IMR-90 (cell line): ENCODE measurements around the gene CAT. TPM values are rescaled to one million over a fixed set of nuclear protein-coding genes. Genes with fewer than 3 reads are reported as not detected.

Source experiments
- ATAC-seq: fragments of 200-7000 bp; cut with Tn5 transposase; 2 replicates; pipeline ENCODE4 v1.9.1; 2020; ENCODE audit warnings: low read depth, mild to moderate bottlenecking, moderate library complexity
- BruUV-seq: library from RNA; stranded (reverse); fragments of 400-500 nt; replicated peaks from 2 replicates; lab custom pipeline; 2021; lab: Mats Ljungman, UMichigan
- CTCF ChIA-PET: fragments of 300-600 bp; formaldehyde crosslinking; extraction: SDS; loops from one replicate; lab custom pipeline; 2021; ENCODE audit warnings: antibody characterized with exemption; lab: Yijun Ruan, JAX
- POLR2A ChIA-PET: fragments of 300-600 bp; sonication (Branson Sonifier 250); formaldehyde crosslinking; loops from one replicate; lab custom pipeline; 2022; ENCODE audit warnings: antibody characterized with exemption; ENCODE audit not compliant: unreplicated experiment; lab: Charles Lee
- DNase-seq: peaks from one replicate; pipeline ENCODE4 v3.0.0; 2013
- H2AFZ ChIP-seq: replicated peaks from 2 replicates; pipeline ENCODE3; 2013; ENCODE audit warnings: low read length, mild to moderate bottlenecking; ENCODE audit not compliant: poor library complexity
- H2AK5ac ChIP-seq: 2 replicates; pipeline ENCODE4 v1.6.1; 2013; ENCODE audit warnings: low read depth, low read length, inconsistent platforms
- H2AK9ac ChIP-seq: replicated peaks from 2 replicates; pipeline ENCODE3; 2013; ENCODE audit warnings: mild to moderate bottlenecking, low read depth, low read length, moderate library complexity; ENCODE audit not compliant: poor library complexity
- H2BK120ac ChIP-seq: 2 replicates; pipeline ENCODE4 v1.6.1; 2013; ENCODE audit warnings: low read depth, low read length, inconsistent platforms
- H2BK15ac ChIP-seq: 3 replicates; pipeline ENCODE4 v1.6.1; 2013; ENCODE audit warnings: low read depth, low read length, inconsistent platforms
- H2BK20ac ChIP-seq: 2 replicates; pipeline ENCODE4 v1.6.1; 2013; ENCODE audit warnings: low read depth, mild to moderate bottlenecking, inconsistent platforms, low read length, moderate library complexity
- H2BK5ac ChIP-seq: 2 replicates; pipeline ENCODE4 v1.6.1; 2013; ENCODE audit warnings: mild to moderate bottlenecking, low read depth, low read length, inconsistent platforms; ENCODE audit not compliant: poor library complexity, severe bottlenecking
- H3K14ac ChIP-seq: replicated peaks from 2 replicates; pipeline ENCODE4 v1.6.1; 2013; ENCODE audit warnings: low read depth, low read length, inconsistent platforms
- H3K18ac ChIP-seq: 2 replicates; pipeline ENCODE4 v1.6.1; 2013; ENCODE audit warnings: low read depth, low read length, control low read depth
- H3K23ac ChIP-seq: 2 replicates; pipeline ENCODE4 v1.6.1; 2013; ENCODE audit warnings: low read depth, low read length, inconsistent platforms
- H3K27ac ChIP-seq: 2 replicates; pipeline ENCODE4 v1.5.1; 2013; ENCODE audit warnings: mild to moderate bottlenecking, control low read depth, low read length; ENCODE audit not compliant: insufficient read depth
- H3K27me3 ChIP-seq: 2 replicates; pipeline ENCODE4 v1.6.1; 2013; ENCODE audit warnings: low read length; ENCODE audit not compliant: control insufficient read depth, insufficient read depth
- H3K36me3 ChIP-seq: 2 replicates; pipeline ENCODE4 v1.6.1; 2013; ENCODE audit warnings: low read length, mixed read lengths; ENCODE audit not compliant: control insufficient read depth, insufficient read depth
- H3K4ac ChIP-seq: 2 replicates; pipeline ENCODE4 v1.6.1; 2013; ENCODE audit warnings: low read depth, low read length, inconsistent platforms
- H3K4me1 ChIP-seq: 2 replicates; pipeline ENCODE4 v1.6.1; 2013; ENCODE audit warnings: low read length, mixed read lengths; ENCODE audit not compliant: control insufficient read depth, insufficient read depth
- H3K4me2 ChIP-seq: 2 replicates; pipeline ENCODE4 v1.6.1; 2013; ENCODE audit warnings: low read depth, mild to moderate bottlenecking, control low read depth, low read length, moderate library complexity
- H3K4me3 ChIP-seq: 2 replicates; pipeline ENCODE4 v1.5.1; 2013; ENCODE audit warnings: low read depth, mild to moderate bottlenecking, control low read depth, low read length, moderate library complexity; ENCODE audit not compliant: insufficient read depth
- H3K56ac ChIP-seq: 2 replicates; pipeline ENCODE4 v1.6.1; 2013; ENCODE audit warnings: low read length, inconsistent platforms; ENCODE audit not compliant: insufficient read depth; ENCODE audit errors: extremely low read depth
- H3K79me1 ChIP-seq, 2 experiments: 2 replicates each; pipeline ENCODE4 v1.6.1; 2013; ENCODE audit warnings: low read length in 2 of 2, inconsistent platforms in 1 of 2, low read depth in 1 of 2
- H3K9ac ChIP-seq: 2 replicates; pipeline ENCODE4 v1.6.1; 2013; ENCODE audit warnings: low read depth, low read length, control low read depth
- H3K9me1 ChIP-seq: 2 replicates; pipeline ENCODE4 v1.6.1; 2013; ENCODE audit warnings: low read length, inconsistent platforms; ENCODE audit not compliant: insufficient read depth
- H3K9me3 ChIP-seq: 2 replicates; pipeline ENCODE4 v1.6.1; 2013; ENCODE audit warnings: low read length; ENCODE audit not compliant: control insufficient read depth, insufficient read depth
- H4K20me1 ChIP-seq: 2 replicates; pipeline ENCODE4 v1.6.1; 2013; ENCODE audit warnings: low read length, inconsistent platforms; ENCODE audit not compliant: insufficient read depth
- H4K5ac ChIP-seq: 2 replicates; pipeline ENCODE4 v1.6.1; 2013; ENCODE audit warnings: mild to moderate bottlenecking, low read depth, low read length, control low read depth
- H4K8ac ChIP-seq, 2 experiments: 2 replicates each; pipeline ENCODE4 v1.6.1; 2013; ENCODE audit warnings: low read depth in 2 of 2, low read length in 2 of 2, control low read depth in 1 of 2, inconsistent platforms in 1 of 2
- H4K91ac ChIP-seq: 2 replicates; pipeline ENCODE4 v1.6.1; 2013; ENCODE audit warnings: low read depth, low read length, inconsistent platforms; ENCODE audit not compliant: insufficient read depth
- CHD1 ChIP-seq: IDR thresholded peaks from 2 replicates; pipeline ENCODE4 v1.6.1; 2012; ENCODE audit warnings: low read depth, low read length, improper control_type of control experiment
- CTCF ChIP-seq: conservative IDR thresholded peaks from 2 replicates; pipeline ENCODE4 v1.5.1; 2012; ENCODE audit warnings: mild to moderate bottlenecking, low read depth, low read length, improper control_type of control experiment
- FOS ChIP-seq: fragments of 150-350 bp; IDR thresholded peaks from 2 replicates; pipeline ENCODE4 v1.6.1; 2016; ENCODE audit warnings: low read depth, low read length
- MAFK ChIP-seq: IDR thresholded peaks from 2 replicates; pipeline ENCODE4 v1.6.1; 2012; ENCODE audit warnings: low read depth, low read length, improper control_type of control experiment
- MAZ ChIP-seq: IDR thresholded peaks from 2 replicates; pipeline ENCODE4 v1.6.1; 2012; ENCODE audit warnings: low read depth, mild to moderate bottlenecking, low read length, improper control_type of control experiment, moderate library complexity, borderline replicate concordance
- RAD21 ChIP-seq: IDR thresholded peaks from 2 replicates; pipeline ENCODE4 v1.6.1; 2012; ENCODE audit warnings: low read length, improper control_type of control experiment
- RCOR1 ChIP-seq: IDR thresholded peaks from 2 replicates; pipeline ENCODE4 v1.6.1; 2012; ENCODE audit warnings: mild to moderate bottlenecking, low read length, improper control_type of control experiment; ENCODE audit not compliant: insufficient replicate concordance
- RFX5 ChIP-seq: IDR thresholded peaks from 2 replicates; pipeline ENCODE4 v1.8.0; 2012; ENCODE audit warnings: low read depth, mild to moderate bottlenecking, low read length, moderate library complexity
- SMC3 ChIP-seq: fragments of 150-350 bp; IDR thresholded peaks from 2 replicates; pipeline ENCODE4 v1.6.1; 2016; ENCODE audit warnings: low read depth, mild to moderate bottlenecking, antibody characterized with exemption, low read length, moderate library complexity
- WGBS, 2 experiments: methylation state at CpG; one replicate each; pipeline versions ENCODE4 v1.1.5 to v1.1.7; 2013; ENCODE audit warnings: missing lambda C conversion rate in 2 of 2; ENCODE audit not compliant: insufficient read length in 1 of 2; ENCODE audit errors: extremely low coverage in 2 of 2; 5-methylcytosine and 5-hydroxymethylcytosine counted together
- dilution Hi-C: fragments of 300-500 bp; cut with HindIII; formaldehyde crosslinking; loops from one replicate; pipeline ENCODE4 v1.14.3; 2018; ENCODE audit warnings: low sequenced_read_pairs; ENCODE audit not compliant: unreplicated experiment
- in situ Hi-C: fragments of 300-500 bp; cut with MboI; formaldehyde crosslinking; loops from 3 replicates; pipeline ENCODE4 v1.14.3; 2019; ENCODE audit warnings: low sequenced_read_pairs, inconsistent platforms, mixed read lengths
- intact Hi-C: fragments of 100-400 bp; cut with micrococcal nuclease; formaldehyde crosslinking; loops from 2 replicates; pipeline ENCODE4 v1.10.0; 2022
- polyA plus RNA-seq, 3 experiments: library from polyadenylated mRNA; depleted of rRNA; stranded (reverse); fragments of >200 nt; gene quantifications; 2 replicates each; pipeline ENCODE4 v1.2.3, GENCODE V29; 2012; ENCODE audit warnings: low replicate concordance in 1 of 3
- total RNA-seq: library from RNA; depleted of rRNA; stranded (reverse); fragments of >200 nt; gene quantifications from 2 replicates; pipeline ENCODE4 v1.2.3, GENCODE V29; 2012

CAT gene
- total and polyA plus RNA-seq, 2 of the 4 experiments (the other 2 are of a cell fraction) = 52.5 to 80.5 TPM

- H4K5ac ChIP-seq = no peak overlapping the region
- in situ Hi-C loops = loop anchor here (5.0 to 10.0 kb wide), 2 partner anchors 123 to 316 kb away; no protein-coding TSS in a partner anchor
- DNase-seq (no peak), ATAC-seq (no peak)
- no CpG with 5 or more reads among the region's 2 CpGs for WGBS, 2 experiments
- peaks cover 50% of the 10 kb centered on the region for H3K27me3 ChIP-seq
- H3K4ac ChIP-seq = no peak overlapping the region
- no peak overlapping the region for H2BK15ac ChIP-seq
- ChIA-PET CTCF (no interaction called here), POLR2A (no interaction called here)
- H3K9me3 ChIP-seq = no peaks in the 10 kb centered on the region
- no TSS peak for BruUV-seq
- H2AK9ac ChIP-seq = no peak overlapping the region
- H3K23ac ChIP-seq = no peak overlapping the region
- no peak overlapping the region for H2AK5ac ChIP-seq
- H3K18ac ChIP-seq = no peak overlapping the region
- H3K9me1 ChIP-seq = no peaks in the 10 kb centered on the region
- H2AFZ ChIP-seq = no peak overlapping the region
- H3K9ac ChIP-seq = no peak overlapping the region
- no peaks in the 10 kb centered on the region for H3K79me1 ChIP-seq
- H2BK20ac ChIP-seq = no peak overlapping the region
- H4K20me1 ChIP-seq = no peaks in the 10 kb centered on the region
- H3K4me2 ChIP-seq = no peak overlapping the region
- H2BK5ac ChIP-seq = no peak overlapping the region
- no peak overlapping the region for H3K27ac ChIP-seq
- no peak overlapping the region for H2BK120ac ChIP-seq
- intact Hi-C loops = loop anchor here (5.0 to 10.0 kb wide), 2 partner anchors 318 to 496 kb away; no protein-coding TSS in a partner anchor
- no peaks in the 10 kb centered on the region for H3K36me3 ChIP-seq
- no peak overlapping the region for H3K4me3 ChIP-seq
- TF ChIP-seq CHD1 (no peak), RAD21 (no peak), MAFK (no peak), MAZ (no peak), RCOR1 (no peak), FOS (no peak), RFX5 (no peak), CTCF (no peak), SMC3 (no peak)
- dilution Hi-C loops = no loop called here
- no peak overlapping the region for H4K91ac ChIP-seq
- H3K14ac ChIP-seq = no peak overlapping the region
- no peak overlapping the region for H4K8ac ChIP-seq
- H3K4me1 ChIP-seq = no peaks in the 10 kb centered on the region
- H3K56ac ChIP-seq = no peak overlapping the region
These were observed 51.6 kb downstream of the CAT start for GRCh38 chr11:34490304-34490703.
